GM12873 (cell line): Measurements from ENCODE around the gene KLRC3.

Experiments
- CTCF ChIP-seq: IDR thresholded peaks from 2 replicates; pipeline ENCODE4 v1.5.1; 2012; ENCODE audit warnings: low read depth, mild to moderate bottlenecking, moderate library complexity, low read length, control low read depth; ENCODE audit not compliant: insufficient read depth; ENCODE audit errors: missing control alignments

The KLRC3 gene

GRCh38 chr12:10404798-10405197 lies 15.6 kb downstream of the KLRC3 start:
- TF ChIP-seq CTCF: no peak

GRCh38 chr12:10400829-10401228 lies 19.6 kb downstream of the KLRC3 start:
- TF ChIP-seq CTCF: no peak

- TF ChIP-seq CTCF: no peak
These were observed 22.2 kb downstream of the KLRC3 start for GRCh38 chr12:10398168-10398567.

- no peak for TF ChIP-seq CTCF
These were observed 23.1 kb downstream of the KLRC3 start for GRCh38 chr12:10397296-10397695.

DNA sequence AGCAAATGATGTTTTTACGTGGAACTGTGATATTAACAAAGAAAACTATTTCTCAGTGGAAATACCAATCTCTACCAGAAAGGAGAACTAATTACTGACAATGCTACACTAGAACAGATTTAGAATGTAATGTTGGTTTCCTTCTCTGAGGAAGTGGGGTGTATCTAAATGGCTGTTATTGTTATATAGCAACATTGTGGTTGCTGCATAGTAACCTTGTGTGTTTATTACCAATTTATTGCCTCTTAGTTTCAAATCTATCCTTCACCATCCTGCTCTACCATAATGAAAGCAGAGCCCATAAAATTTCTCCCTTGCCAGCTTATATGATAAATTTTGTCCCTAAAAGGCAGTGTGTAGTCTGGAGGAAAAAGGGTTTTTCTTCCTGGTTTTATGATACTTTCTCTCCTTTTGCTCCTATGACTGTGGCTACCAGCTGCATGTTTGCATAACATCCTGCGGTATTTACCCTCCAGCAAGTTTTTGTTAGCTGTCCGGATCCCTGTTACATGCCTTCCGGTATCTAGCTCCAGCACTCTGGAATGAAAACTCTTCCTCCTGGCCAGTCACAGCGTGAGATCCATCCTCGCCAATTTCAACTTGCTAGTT lies 24.9 kb downstream of the KLRC3 start:
- no peak for TF ChIP-seq CTCF

DNA sequence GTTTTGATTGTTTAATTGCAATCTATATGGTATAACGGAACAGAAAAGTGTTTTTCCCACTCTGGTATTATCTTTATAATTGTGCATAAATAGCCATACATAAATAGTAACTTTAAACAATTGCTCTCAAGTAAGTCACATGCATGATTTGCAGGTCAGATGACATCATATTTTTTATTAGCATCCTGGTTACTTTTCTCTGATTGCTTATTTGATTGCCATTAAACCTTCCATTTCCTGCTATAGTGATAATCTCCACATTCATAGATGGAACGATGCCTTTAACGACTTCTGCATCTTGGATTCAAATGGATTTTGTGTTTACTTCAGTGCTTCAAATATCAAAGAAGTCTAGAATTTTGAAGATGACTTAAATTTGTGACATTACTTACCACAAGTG lies 27.1 kb downstream of the KLRC3 start:
- no peak for TF ChIP-seq CTCF

- no peak for TF ChIP-seq CTCF
These were observed 27.9 kb downstream of the KLRC3 start for GRCh38 chr12:10392394-10392930.
